SU-DHL-6 (cell line): ENCODE measurements around the gene ST3GAL6.

Experiments used
- H2AFZ ChIP-seq: fragments of 200-600 bp; sonication (generic); 2 replicates; pipeline ENCODE4 v1.6.1; 2014; ENCODE audit warnings: low read depth, mild to moderate bottlenecking, moderate library complexity, mixed read lengths, antibody characterized with exemption, low read length; ENCODE audit not compliant: severe bottlenecking
- H3F3A ChIP-seq: fragments of 200-600 bp; shearing (Covaris generic); 2 replicates; pipeline ENCODE4 v1.6.0; 2016; ENCODE audit warnings: antibody characterized with exemption, mild to moderate bottlenecking; ENCODE audit not compliant: insufficient read depth
- H3K27ac ChIP-seq: fragments of 200-600 bp; sonication (generic); 2 replicates; pipeline ENCODE4 v1.5.1; 2016; ENCODE audit warnings: low read depth, mild to moderate bottlenecking, low read length, moderate library complexity, mixed read lengths
- H3K27me3 ChIP-seq: fragments of 200-600 bp; sonication (generic), shearing (Covaris generic); 2 replicates; pipeline ENCODE4 v1.6.0; 2014; ENCODE audit warnings: mild to moderate bottlenecking, low read length
- H3K36me3 ChIP-seq: fragments of 200-600 bp; sonication (generic); 2 replicates; pipeline ENCODE4 v1.6.1; 2014; ENCODE audit warnings: mild to moderate bottlenecking, low read length, mixed read lengths
- H3K4me2 ChIP-seq: fragments of 300-600, 200-600 bp; shearing (Covaris generic), sonication (generic); 2 replicates; pipeline ENCODE4 v1.6.0; 2014; ENCODE audit warnings: low read length, low read depth, mild to moderate bottlenecking; ENCODE audit not compliant: poor library complexity, severe bottlenecking
- H3K4me3 ChIP-seq: fragments of 200-600 bp; sonication (generic); 2 replicates; pipeline ENCODE4 v1.5.1; 2014; ENCODE audit warnings: antibody characterized with exemption, low read length, mild to moderate bottlenecking, mixed read lengths; ENCODE audit not compliant: insufficient read depth, poor library complexity, severe bottlenecking
- H3K79me2 ChIP-seq: fragments of 200-600 bp; sonication (generic); 2 replicates; pipeline ENCODE4 v1.6.1; 2014; ENCODE audit warnings: mild to moderate bottlenecking, low read length, moderate library complexity; ENCODE audit not compliant: insufficient read depth
- H3K9ac ChIP-seq: fragments of 200-600 bp; sonication (generic); 2 replicates; pipeline ENCODE4 v1.7.0; 2014; ENCODE audit warnings: mild to moderate bottlenecking, low read length
- H3K9me2 ChIP-seq: fragments of 200-600 bp; sonication (generic); replicated peaks from 2 replicates; pipeline ENCODE4 v1.6.1; 2014; ENCODE audit warnings: low read length; ENCODE audit not compliant: insufficient read depth
- H3K9me3 ChIP-seq: fragments of 200-600 bp; sonication (generic); 2 replicates; pipeline ENCODE4 v1.6.1; 2014; ENCODE audit warnings: low read length, mixed read lengths; ENCODE audit not compliant: insufficient read depth
- H4K20me1 ChIP-seq: fragments of 200-600 bp; sonication (generic); 2 replicates; pipeline ENCODE4 v1.6.1; 2014; ENCODE audit warnings: low read depth, mild to moderate bottlenecking, antibody characterized with exemption, low read length, moderate library complexity, mixed read lengths
- EZH2phosphoT487 ChIP-seq: fragments of 200-600 bp; sonication (generic), shearing (Covaris generic); conservative IDR thresholded peaks from 2 replicates; pipeline ENCODE4 v1.6.1; 2018; ENCODE audit warnings: mild to moderate bottlenecking, antibody characterized with exemption, low read length, moderate library complexity, mixed read lengths
- TF ChIP-seq, protein P1 (sequence below): fragments of 200-600 bp; sonication (generic); IDR thresholded peaks from one replicate; pipeline ENCODE4 v1.5.1; 2017; ENCODE audit warnings: antibody characterized with exemption, mild to moderate bottlenecking, low read length, moderate library complexity; ENCODE audit not compliant: insufficient read depth, poor library complexity, severe bottlenecking

Gene ST3GAL6

DNA sequence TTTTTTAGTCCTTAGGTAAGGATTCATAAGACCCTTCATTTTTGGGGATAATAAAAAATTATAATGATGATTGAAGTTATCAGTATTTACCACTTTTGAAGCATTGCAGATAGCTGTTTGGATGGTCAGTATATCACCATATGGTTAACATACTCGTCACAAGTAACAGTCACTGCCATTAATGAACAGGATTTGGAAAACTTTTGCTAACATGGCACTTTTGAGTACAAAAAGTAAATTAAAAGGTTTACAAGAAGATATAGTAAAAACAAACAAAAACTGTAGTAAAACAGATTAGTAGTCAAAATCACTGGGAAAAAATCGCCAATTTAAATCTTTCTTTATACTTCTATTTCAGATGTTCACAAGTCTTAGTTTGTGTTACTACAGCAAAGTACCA lies 37.8 kb upstream of the ST3GAL6 start:
- no peaks in the 10 kb centered on the region for H4K20me1 ChIP-seq

DNA sequence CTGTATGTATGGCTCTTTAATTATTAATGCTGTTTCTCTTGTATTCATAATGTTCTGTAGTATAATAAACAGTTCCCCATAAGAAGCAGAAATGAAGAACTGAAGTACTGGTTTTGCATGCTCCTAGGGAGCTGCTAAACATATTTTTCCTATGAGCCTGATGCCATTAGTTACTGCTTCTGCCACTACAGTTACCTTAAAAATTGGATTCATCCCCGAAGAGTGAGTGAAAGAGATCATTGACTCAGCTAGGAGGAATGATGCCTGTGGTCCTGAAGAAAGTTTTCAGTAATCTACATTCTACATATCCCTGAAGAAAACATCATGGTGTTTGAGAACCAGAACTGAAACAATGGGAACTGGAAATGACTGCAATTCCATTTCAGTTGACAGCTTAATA lies 37.1 kb upstream of the ST3GAL6 start:
- Histone ChIP-seq H3F3A (no peaks in the 10 kb centered on the region), H3K4me2 (no peak overlapping the region), H3K36me3 (no peaks in the 10 kb centered on the region), H3K9me2 (no peaks in the 10 kb centered on the region), H3K9me3 (no peaks in the 10 kb centered on the region), H3K4me3 (no peak overlapping the region), H4K20me1 (no peaks in the 10 kb centered on the region), H3K27me3 (no peaks in the 10 kb centered on the region), H3K27ac (no peak overlapping the region), H3K9ac (no peak overlapping the region), H2AFZ (no peak overlapping the region), H3K79me2 (no peaks in the 10 kb centered on the region)
- TF ChIP-seq, protein P1, sequence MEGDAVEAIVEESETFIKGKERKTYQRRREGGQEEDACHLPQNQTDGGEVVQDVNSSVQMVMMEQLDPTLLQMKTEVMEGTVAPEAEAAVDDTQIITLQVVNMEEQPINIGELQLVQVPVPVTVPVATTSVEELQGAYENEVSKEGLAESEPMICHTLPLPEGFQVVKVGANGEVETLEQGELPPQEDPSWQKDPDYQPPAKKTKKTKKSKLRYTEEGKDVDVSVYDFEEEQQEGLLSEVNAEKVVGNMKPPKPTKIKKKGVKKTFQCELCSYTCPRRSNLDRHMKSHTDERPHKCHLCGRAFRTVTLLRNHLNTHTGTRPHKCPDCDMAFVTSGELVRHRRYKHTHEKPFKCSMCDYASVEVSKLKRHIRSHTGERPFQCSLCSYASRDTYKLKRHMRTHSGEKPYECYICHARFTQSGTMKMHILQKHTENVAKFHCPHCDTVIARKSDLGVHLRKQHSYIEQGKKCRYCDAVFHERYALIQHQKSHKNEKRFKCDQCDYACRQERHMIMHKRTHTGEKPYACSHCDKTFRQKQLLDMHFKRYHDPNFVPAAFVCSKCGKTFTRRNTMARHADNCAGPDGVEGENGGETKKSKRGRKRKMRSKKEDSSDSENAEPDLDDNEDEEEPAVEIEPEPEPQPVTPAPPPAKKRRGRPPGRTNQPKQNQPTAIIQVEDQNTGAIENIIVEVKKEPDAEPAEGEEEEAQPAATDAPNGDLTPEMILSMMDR, result no peak
- no peak for TF ChIP-seq EZH2phosphoT487

More for the DNA sequence above, 37.8 kb upstream of the ST3GAL6 start:
- Histone ChIP-seq H3K27ac (no peak overlapping the region), H3K9me2 (no peaks in the 10 kb centered on the region), H3K27me3 (no peaks in the 10 kb centered on the region), H3F3A (no peaks in the 10 kb centered on the region), H3K4me2 (no peak overlapping the region), H2AFZ (no peak overlapping the region), H3K79me2 (no peaks in the 10 kb centered on the region), H3K9ac (no peak overlapping the region), H3K36me3 (no peaks in the 10 kb centered on the region), H3K9me3 (no peaks in the 10 kb centered on the region), H3K4me3 (no peak overlapping the region)
- TF ChIP-seq, protein P1, result no peak
- no peak for TF ChIP-seq EZH2phosphoT487

DNA sequence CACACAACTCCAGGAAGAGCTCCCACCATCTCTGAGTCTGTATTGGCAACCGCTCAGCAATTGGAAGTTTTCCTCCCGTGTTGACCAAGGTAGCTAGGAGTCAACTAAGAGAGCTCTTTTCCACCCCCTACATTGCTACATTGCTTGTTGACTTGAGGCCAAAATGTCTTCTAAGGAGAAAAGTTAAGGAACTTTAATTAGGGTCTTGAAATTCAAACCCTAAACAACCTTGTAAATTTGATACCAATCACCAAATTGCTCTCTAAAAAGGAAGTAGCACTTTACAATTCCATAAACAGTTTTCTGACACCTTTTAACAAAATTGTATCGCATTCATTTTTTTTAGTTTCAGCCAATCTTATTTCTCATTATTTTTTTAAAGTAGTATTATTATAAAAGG lies 35.5 kb upstream of the ST3GAL6 start:
- no peak overlapping the region for H3K4me2 ChIP-seq
- no peak for TF ChIP-seq EZH2phosphoT487
- TF ChIP-seq, protein P1, result no peak

DNA sequence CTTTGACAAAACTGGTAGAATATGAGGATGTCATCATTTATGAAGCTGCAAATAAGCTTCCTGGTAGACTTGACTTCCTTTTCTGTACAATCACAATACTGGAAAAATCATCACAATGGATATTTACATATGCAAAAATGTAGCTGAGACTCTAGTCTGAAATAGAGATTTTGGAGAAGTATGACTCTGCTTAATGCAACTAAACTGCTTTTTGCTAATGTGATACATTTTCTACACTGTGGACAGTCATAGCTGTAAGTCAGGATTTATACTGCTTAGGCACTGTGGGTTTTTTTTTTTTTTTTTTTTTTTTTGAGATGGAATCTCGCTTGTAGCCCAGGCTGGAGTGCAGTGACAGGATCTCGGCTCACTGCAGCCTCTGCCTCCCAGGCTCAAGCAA lies 34.5 kb upstream of the ST3GAL6 start:
- Histone ChIP-seq H3K4me2 (no peak overlapping the region), H3K4me3 (no peak overlapping the region), H4K20me1 (no peaks in the 10 kb centered on the region), H3F3A (no peaks in the 10 kb centered on the region), H3K27ac (no peak overlapping the region), H3K79me2 (no peaks in the 10 kb centered on the region), H3K9me2 (no peaks in the 10 kb centered on the region), H3K9ac (no peak overlapping the region), H3K27me3 (no peaks in the 10 kb centered on the region), H3K9me3 (no peaks in the 10 kb centered on the region), H2AFZ (no peak overlapping the region), H3K36me3 (no peaks in the 10 kb centered on the region)
- TF ChIP-seq EZH2phosphoT487, result no peak
- TF ChIP-seq, protein P1, result no peak

More for the DNA sequence above, 35.5 kb upstream of the ST3GAL6 start:
- H3K27me3 ChIP-seq, result no peaks in the 10 kb centered on the region
- H3F3A ChIP-seq, result no peaks in the 10 kb centered on the region
- no peaks in the 10 kb centered on the region for H3K9me3 ChIP-seq
- no peak overlapping the region for H3K4me3 ChIP-seq
- H3K9ac ChIP-seq, result no peak overlapping the region
- no peaks in the 10 kb centered on the region for H3K9me2 ChIP-seq
- no peak overlapping the region for H2AFZ ChIP-seq
- H3K36me3 ChIP-seq, result no peaks in the 10 kb centered on the region
- H3K27ac ChIP-seq, result no peak overlapping the region
- no peaks in the 10 kb centered on the region for H3K79me2 ChIP-seq
- no peaks in the 10 kb centered on the region for H4K20me1 ChIP-seq
